Measurements from ENCODE around the gene PHIP. TPM values are rescaled to one million over a fixed set of nuclear protein-coding genes. Genes with fewer than 3 reads are reported as not detected.

The PHIP gene
- total RNA-seq, 1 experiment from 2014 or later, result 22.6 TPM

- no peak overlapping the region for H2AFZ ChIP-seq (ENCODE audit: low read depth, low read length, poor library complexity, severe bottlenecking)
- 0 out of 2 replicates have a peak, but pooled peaks cover 7% of the 10 kb centered on the region for H4K20me1 ChIP-seq (ENCODE audit: insufficient read depth)
- POLR2A ChIA-PET, result no interaction called here
- ATAC-seq, result no peak
- no peaks in the 10 kb centered on the region for H3K4me1 ChIP-seq (ENCODE audit: control insufficient read depth in 1 of 2, insufficient read depth in 2 of 2, low read length in 2 of 2)
- no peak overlapping the region for H3K4me3 ChIP-seq (replicated peaks in 1 of 2; ENCODE audit: low read depth in 1 of 2, low read length in 2 of 2)
- peaks cover 34 to 52% of the 10 kb centered on the region in 2 experiments for H3K36me3 ChIP-seq (ENCODE audit: control insufficient read depth in 1 of 2, insufficient read depth in 2 of 2, low read length in 2 of 2)
- RAD21 ChIA-PET (ENCODE audit: low non-redundant PET in 1 of 2, low total read pairs in 2 of 2, uncharacterized antibody in 2 of 2, unreplicated experiment in 2 of 2), result no interaction called here
- no peak overlapping the region for H3K4me2 ChIP-seq (ENCODE audit: low read length)
- no peak for DNase-seq (ENCODE audit: low read depth, low spot score)
- H3K27ac ChIP-seq (ENCODE audit: low read depth, low read length), result no peak overlapping the region
- H3K79me2 ChIP-seq (ENCODE audit: insufficient read depth, low read length), result no peaks in the 10 kb centered on the region
- H3K27me3 ChIP-seq (ENCODE audit: insufficient read depth, low read length), result no peaks in the 10 kb centered on the region
- no peaks in the 10 kb centered on the region for H3K9me3 ChIP-seq (ENCODE audit: control insufficient read depth in 1 of 2, insufficient read depth in 1 of 2, low read depth in 1 of 2, low read length in 2 of 2)
- H3K9ac ChIP-seq (ENCODE audit: low read length), result no peak overlapping the region
- intact Hi-C loops (cut with micrococcal nuclease), result no loop called here
- CTCF ChIA-PET, result no interaction called here
- no peaks in the 10 kb centered on the region for H3K9me2 ChIP-seq (ENCODE audit: insufficient read depth)
- TF ChIP-seq EGR1 (IDR thresholded peaks at IDR 0.05; ENCODE audit: low read depth) (no peak), SRF (IDR thresholded peaks at IDR 0.05; ENCODE audit: low read depth) (no peak), JUND (IDR thresholded peaks at IDR 0.05) (no peak), SIN3A (IDR thresholded peaks at IDR 0.05; ENCODE audit: low read depth) (no peak)
- no TSS peak for BruUV-seq (replicated peaks)
These were observed 91.9 kb downstream of the PHIP start for GRCh38 chr6:78986161-78986560.

GRCh38 chr6:78984225-78984950 lies 93.7 kb downstream of the PHIP start:
- Histone ChIP-seq H4K20me1 (ENCODE audit: insufficient read depth) (0 out of 2 replicates have a peak, but pooled peaks cover 7% of the 10 kb centered on the region), H3K27ac (ENCODE audit: low read depth, low read length) (no peak overlapping the region), H2AFZ (ENCODE audit: low read depth, low read length, poor library complexity, severe bottlenecking) (no peak overlapping the region), H3K4me2 (ENCODE audit: low read length) (no peak overlapping the region), H3K9me2 (ENCODE audit: insufficient read depth) (no peaks in the 10 kb centered on the region), H3K4me3 (replicated peaks in 1 of 2; ENCODE audit: low read depth in 1 of 2, low read length in 2 of 2) (no peak overlapping the region), H3K27me3 (ENCODE audit: insufficient read depth, low read length) (no peaks in the 10 kb centered on the region), H3K9ac (ENCODE audit: low read length) (no peak overlapping the region), H3K9me3 (ENCODE audit: control insufficient read depth in 1 of 2, insufficient read depth in 1 of 2, low read depth in 1 of 2, low read length in 2 of 2) (no peaks in the 10 kb centered on the region), H3K79me2 (ENCODE audit: insufficient read depth, low read length) (no peaks in the 10 kb centered on the region), H3K36me3 (ENCODE audit: control insufficient read depth in 1 of 2, insufficient read depth in 2 of 2, low read length in 2 of 2) (peaks cover 24 to 39% of the 10 kb centered on the region in 2 experiments; a peak in 3 of 4 replicates), H3K4me1 (ENCODE audit: control insufficient read depth in 1 of 2, insufficient read depth in 2 of 2, low read length in 2 of 2) (no peaks in the 10 kb centered on the region)
- ATAC-seq, result no peak
- intact Hi-C loops (cut with micrococcal nuclease), result no loop called here
- CTCF ChIA-PET, result no interaction called here
- POLR2A ChIA-PET, result no interaction called here
- DNase-seq (ENCODE audit: low read depth, low spot score), result no peak
- no TSS peak for BruUV-seq (replicated peaks)
- RAD21 ChIA-PET (ENCODE audit: low non-redundant PET in 1 of 2, low total read pairs in 2 of 2, uncharacterized antibody in 2 of 2, unreplicated experiment in 2 of 2), result no interaction called here
- TF ChIP-seq ELF1 (IDR thresholded peaks at IDR 0.05; ENCODE audit: borderline replicate concordance, low read depth), result no peak
- TF ChIP-seq, protein P1, sequence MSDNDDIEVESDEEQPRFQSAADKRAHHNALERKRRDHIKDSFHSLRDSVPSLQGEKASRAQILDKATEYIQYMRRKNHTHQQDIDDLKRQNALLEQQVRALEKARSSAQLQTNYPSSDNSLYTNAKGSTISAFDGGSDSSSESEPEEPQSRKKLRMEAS (IDR thresholded peaks at IDR 0.05), result no peak
- TF ChIP-seq RAD21 (IDR thresholded peaks at IDR 0.05; ENCODE audit: low read depth), result no peak
- TF ChIP-seq ZBTB33 (IDR thresholded peaks at IDR 0.05; ENCODE audit: extremely low read depth, insufficient replicate concordance, low read length), result no peak
- TF ChIP-seq TCF7L2 (IDR thresholded peaks at IDR 0.05; ENCODE audit: borderline replicate concordance, extremely low read depth, insufficient read depth, insufficient read length), result no peak
- no peak for TF ChIP-seq SIN3A (IDR thresholded peaks at IDR 0.05; ENCODE audit: low read depth)
- no peak for TF ChIP-seq FOSL1 (IDR thresholded peaks at IDR 0.05; ENCODE audit: low read depth)
- TF ChIP-seq YY1 (IDR thresholded peaks at IDR 0.05; ENCODE audit: extremely low read depth, insufficient replicate concordance, low read depth, low read length), result no peak
- TF ChIP-seq CEBPB (IDR thresholded peaks at IDR 0.05; ENCODE audit: low read depth), result no peak
- TF ChIP-seq REST (IDR thresholded peaks at IDR 0.05; ENCODE audit: low read depth), result no peak
- no peak for TF ChIP-seq POLR2AphosphoS5 (IDR thresholded peaks at IDR 0.05; ENCODE audit: low read depth, low read length)
- TF ChIP-seq POLR2A (IDR thresholded peaks at IDR 0.05; ENCODE audit: borderline replicate concordance, extremely low read depth, insufficient read depth, insufficient read length), result no peak

All from HCT116 (cell line).